Glutamatergic neuron (in vitro differentiated cells): ENCODE data around the gene ABHD16B. TPM values are rescaled to one million over a fixed set of nuclear protein-coding genes. Genes with fewer than 3 reads are reported as not detected.
A peak's percentile ranks its signal among the peaks of the same experiment; 100 is the strongest.

Source experiments
- DNase-seq: peaks from one replicate; pipeline ENCODE4 v3.0.0; 2022
- H3K27ac Mint-ChIP-seq: one replicate; pipeline ENCODE4 v1.8.0; 2020; ENCODE audit warnings: mild to moderate bottlenecking, mixed read lengths, inconsistent platforms; ENCODE audit not compliant: unreplicated experiment
- H3K27me3 Mint-ChIP-seq: one replicate; pipeline ENCODE4 v1.8.0; 2020; ENCODE audit warnings: mild to moderate bottlenecking, moderate library complexity, mixed read lengths, inconsistent platforms; ENCODE audit not compliant: unreplicated experiment
- H3K36me3 Mint-ChIP-seq: one replicate; pipeline ENCODE4 v1.8.0; 2020; ENCODE audit warnings: mild to moderate bottlenecking, mixed read lengths, inconsistent platforms; ENCODE audit not compliant: unreplicated experiment
- H3K4me1 Mint-ChIP-seq: one replicate; pipeline ENCODE4 v1.8.0; 2020; ENCODE audit warnings: mild to moderate bottlenecking, low read depth, mixed read lengths, inconsistent platforms; ENCODE audit not compliant: unreplicated experiment
- H3K4me3 Mint-ChIP-seq: one replicate; pipeline ENCODE4 v1.8.0; 2020; ENCODE audit warnings: mild to moderate bottlenecking, mixed read lengths, inconsistent platforms; ENCODE audit not compliant: unreplicated experiment
- H3K9me3 Mint-ChIP-seq: one replicate; pipeline ENCODE4 v1.8.0; 2020; ENCODE audit warnings: mild to moderate bottlenecking, moderate library complexity, mixed read lengths, inconsistent platforms; ENCODE audit not compliant: unreplicated experiment
- CTCF ChIP-seq: fragments of 200-600 bp; sonication (generic); IDR thresholded peaks from one replicate; pipeline ENCODE4 v1.5.0; 2021; ENCODE audit not compliant: partially characterized antibody, unreplicated experiment
- total RNA-seq: library from RNA; stranded (reverse); fragmentation: NEBNext Ultra II Directional; extraction: Animal tissue kit (Norgen Biotek cat#: 25700); gene quantifications from one replicate; pipeline ENCODE4 v1.2.1, GENCODE V29; 2021; ENCODE audit not compliant: unreplicated experiment

Gene ABHD16B
- total RNA-seq, 1 donor from 2014 or later: not detected

DNA sequence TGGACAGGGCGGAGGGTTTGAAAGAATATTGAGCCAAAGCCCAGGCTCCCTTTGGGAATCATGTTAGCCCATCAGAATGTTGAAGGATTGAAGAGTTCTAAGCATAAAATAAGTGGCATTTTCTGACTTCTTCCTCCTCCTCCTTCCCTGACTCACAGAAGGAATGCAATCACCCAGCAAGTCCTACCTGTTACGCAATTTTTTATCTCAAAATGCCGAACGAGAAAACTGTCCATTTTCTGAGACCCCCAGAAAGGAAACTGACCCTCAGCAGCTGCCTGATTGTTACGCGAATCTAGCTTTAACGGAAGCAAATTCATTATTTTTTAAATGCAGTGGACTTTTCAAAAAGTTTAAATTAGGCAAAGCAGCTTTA, 28.9 kb downstream of the ABHD16B start:
- Mint-ChIP-seq H3K4me3 (no peak overlapping the region), H3K27ac (no peak overlapping the region), H3K9me3 (peaks cover 5% of the 10 kb centered on the region), H3K27me3 (peaks cover 9% of the 10 kb centered on the region), H3K4me1 (peaks cover 4% of the 10 kb centered on the region), H3K36me3 (no peaks in the 10 kb centered on the region)
- no peak for TF ChIP-seq CTCF
- DNase-seq: no peak

GRCh38 chr20:63890616-63891015, 29.3 kb downstream of the ABHD16B start:
- peaks cover 4% of the 10 kb centered on the region for H3K4me1 Mint-ChIP-seq
- H3K4me3 Mint-ChIP-seq: no peak overlapping the region
- no peaks in the 10 kb centered on the region for H3K36me3 Mint-ChIP-seq
- H3K9me3 Mint-ChIP-seq: peaks cover 7% of the 10 kb centered on the region
- H3K27ac Mint-ChIP-seq: no peak overlapping the region
- TF ChIP-seq CTCF: no peak
- H3K27me3 Mint-ChIP-seq: peaks cover 9% of the 10 kb centered on the region
- DNase-seq: no peak

DNA sequence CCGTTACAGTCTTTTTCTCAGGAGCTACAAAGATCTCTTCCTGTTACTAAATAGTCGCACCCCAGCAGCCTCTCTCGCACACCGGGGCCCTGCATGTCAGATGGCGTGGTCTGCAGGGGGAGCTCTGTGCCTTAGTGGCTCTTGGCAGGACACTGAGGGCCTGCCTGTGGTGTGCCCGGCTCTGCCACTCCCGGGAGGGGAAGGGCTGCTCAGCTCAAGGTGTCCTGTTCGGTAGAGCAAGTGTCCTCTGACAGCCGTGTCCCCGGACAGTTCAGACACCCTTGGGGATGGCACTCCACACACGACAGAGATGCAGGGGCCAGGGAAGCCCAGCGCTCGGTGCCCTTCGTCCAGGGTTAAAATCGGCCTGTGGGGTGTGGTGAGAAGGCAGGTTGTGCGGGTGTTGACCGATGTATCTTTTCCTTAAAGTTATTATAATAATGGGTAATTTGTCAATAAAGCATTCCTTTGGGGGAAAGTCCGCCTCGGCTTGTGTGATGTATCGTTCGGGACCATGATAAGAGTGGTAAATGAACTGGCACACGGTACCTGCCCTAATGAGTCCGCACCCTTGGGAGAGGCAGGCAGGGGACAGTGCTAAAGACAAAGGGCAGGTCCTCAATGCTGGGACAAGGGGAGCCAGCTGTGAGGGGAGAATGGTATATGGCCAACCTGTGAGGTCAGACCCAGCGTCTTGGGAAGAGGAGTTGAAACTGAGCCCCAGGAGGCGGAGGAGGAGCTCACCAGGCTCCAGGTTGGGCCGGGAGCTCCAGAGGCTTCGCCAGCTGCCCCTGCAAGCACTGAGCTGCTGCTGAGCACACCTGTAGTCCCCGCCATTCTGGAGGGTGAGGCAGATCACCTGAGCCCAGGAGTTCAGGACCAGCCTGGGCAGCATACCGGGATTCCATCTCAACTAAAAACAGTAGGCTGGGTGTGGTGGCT, 30.0 kb downstream of the ABHD16B start:
- no peak for DNase-seq
- no peak for TF ChIP-seq CTCF
- no peaks in the 10 kb centered on the region for H3K36me3 Mint-ChIP-seq
- H3K4me3 Mint-ChIP-seq: no peak overlapping the region
- peaks cover 14% of the 10 kb centered on the region for H3K27me3 Mint-ChIP-seq
- no peak overlapping the region for H3K27ac Mint-ChIP-seq
- H3K4me1 Mint-ChIP-seq: peaks cover 9% of the 10 kb centered on the region
- H3K9me3 Mint-ChIP-seq: peaks cover 10% of the 10 kb centered on the region

GRCh38 chr20:63892402-63892801, 31.1 kb downstream of the ABHD16B start:
- no peak overlapping the region for H3K4me3 Mint-ChIP-seq
- H3K36me3 Mint-ChIP-seq: no peaks in the 10 kb centered on the region
- DNase-seq: no peak
- peaks cover 16% of the 10 kb centered on the region for H3K4me1 Mint-ChIP-seq
- TF ChIP-seq CTCF: no peak
- peaks cover 14% of the 10 kb centered on the region for H3K27me3 Mint-ChIP-seq
- no peak overlapping the region for H3K27ac Mint-ChIP-seq
- H3K9me3 Mint-ChIP-seq: peaks cover 10% of the 10 kb centered on the region

- peak overlapping the region; percentile 56 for H3K27ac Mint-ChIP-seq
- H3K27me3 Mint-ChIP-seq: peaks cover 14% of the 10 kb centered on the region
- no peak for DNase-seq
- no peak for TF ChIP-seq CTCF
- peaks cover 10% of the 10 kb centered on the region for H3K9me3 Mint-ChIP-seq
- H3K4me3 Mint-ChIP-seq: peak overlapping the region; percentile 87
- H3K4me1 Mint-ChIP-seq: peaks cover 18% of the 10 kb centered on the region
- H3K36me3 Mint-ChIP-seq: no peaks in the 10 kb centered on the region
Observed at GRCh38 chr20:63893999-63894357, 32.7 kb downstream of the ABHD16B start.
